HG02610 (cell line): ENCODE data around the gene CERS2.
"Not testable (repeated sequence)": the region's sequence is repeated elsewhere in the genome, so short reads cannot be mapped to it uniquely, and the experiment has no call there.

Source experiments
- ATAC-seq: cut with Tn5 transposase; IDR thresholded peaks from one replicate; pipeline ENCODE4 v1.9.1; 2021; ENCODE audit warnings: mild to moderate bottlenecking, moderate library complexity; ENCODE audit not compliant: unreplicated experiment

Gene CERS2

DNA sequence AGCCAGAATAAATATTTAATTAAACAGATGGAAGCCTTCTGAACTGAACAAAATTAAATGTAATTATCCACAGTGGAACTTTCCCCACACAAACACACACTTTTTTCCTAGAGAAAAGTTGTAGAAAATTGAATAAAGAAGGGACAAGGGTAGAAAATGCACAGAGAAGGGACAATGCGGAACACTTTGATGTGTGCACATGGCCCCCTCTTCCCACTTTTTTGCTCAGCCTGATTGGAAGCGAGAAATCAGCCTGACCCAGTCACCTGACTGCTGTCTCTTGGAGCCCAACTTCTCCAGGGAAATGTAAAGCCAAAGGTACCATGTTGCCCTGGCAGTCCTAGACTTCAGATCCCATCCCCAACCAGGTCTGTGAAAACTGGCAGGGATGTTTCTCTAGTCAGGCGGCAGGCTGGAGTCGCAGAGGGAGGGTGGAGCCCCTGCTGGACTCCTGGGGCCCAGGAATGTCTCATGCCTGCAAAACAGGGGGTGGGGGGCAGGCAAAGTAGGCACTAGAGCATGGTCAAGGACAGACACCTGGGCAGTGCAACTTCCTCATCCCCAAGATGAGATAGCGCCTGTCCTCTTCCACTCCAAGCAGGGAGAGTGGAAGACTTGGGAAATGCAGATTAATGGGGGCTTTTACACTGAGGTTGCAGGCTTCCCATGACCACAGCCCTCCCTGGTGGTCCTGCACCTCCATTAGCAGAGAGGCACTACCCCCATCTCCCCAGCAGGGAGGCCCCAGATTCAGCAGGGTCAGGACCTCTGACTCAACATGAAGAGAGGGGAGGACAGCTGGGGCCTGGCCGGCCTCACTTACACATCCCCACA lies 2.8 kb downstream of the CERS2 start:
- no peak for ATAC-seq

DNA sequence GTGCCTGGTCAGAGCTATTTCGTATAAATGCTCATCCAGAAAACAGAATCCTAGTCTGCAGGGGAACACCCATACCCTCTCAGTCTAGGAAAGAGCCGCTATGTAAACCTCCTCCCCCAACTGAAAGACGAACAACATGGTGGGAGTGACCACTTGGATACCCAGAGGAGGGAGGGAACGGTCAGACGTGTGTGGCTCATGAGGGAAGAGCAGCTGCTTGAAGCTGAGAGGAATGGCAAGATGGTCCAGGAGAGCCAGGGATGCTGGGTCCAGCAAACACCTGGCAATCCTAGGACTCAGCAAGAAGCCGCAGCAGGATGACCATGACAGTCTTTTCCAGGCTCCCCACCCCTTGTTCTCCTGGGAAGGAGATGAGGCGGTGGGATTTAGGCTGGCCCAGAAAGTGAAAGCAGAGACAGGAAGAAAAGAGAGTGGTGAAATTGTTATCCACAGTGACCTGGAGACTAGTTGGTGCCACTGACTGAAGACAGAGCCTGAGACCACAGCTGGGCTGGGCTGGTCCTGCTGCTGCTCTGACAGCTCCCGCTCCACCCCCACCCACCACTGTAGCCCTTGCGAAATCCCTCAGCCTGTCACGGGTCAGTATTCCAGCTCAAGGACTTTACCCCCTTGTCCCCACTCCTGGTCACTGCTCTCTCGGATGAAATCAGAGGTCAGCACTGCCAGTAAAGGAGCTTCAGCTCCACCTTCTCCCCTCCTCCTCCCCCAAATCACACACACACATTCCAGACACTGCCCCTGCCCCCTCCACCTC lies 3.6 kb downstream of the CERS2 start:
- ATAC-seq, result no peak

DNA sequence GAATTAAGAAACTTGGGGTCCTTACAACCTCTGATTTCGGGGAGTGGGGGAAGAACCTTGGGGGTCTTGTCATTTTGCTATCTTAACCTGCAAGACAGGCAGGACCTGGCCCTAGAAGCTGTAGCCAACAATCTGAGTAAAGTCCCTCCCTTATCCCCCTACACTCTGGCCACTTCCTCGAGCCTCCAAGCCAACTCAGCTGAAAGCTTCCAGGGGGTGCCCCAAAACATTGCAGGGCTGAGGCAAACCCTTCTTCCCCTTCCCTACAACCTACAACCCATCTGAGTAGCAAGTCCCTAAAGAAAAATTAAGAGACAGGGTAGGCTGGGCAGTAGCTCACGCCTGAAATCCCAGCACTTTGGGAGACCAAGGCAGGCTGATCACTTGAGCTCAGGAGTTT lies 5.0 kb downstream of the CERS2 start:
- no peak for ATAC-seq

DNA sequence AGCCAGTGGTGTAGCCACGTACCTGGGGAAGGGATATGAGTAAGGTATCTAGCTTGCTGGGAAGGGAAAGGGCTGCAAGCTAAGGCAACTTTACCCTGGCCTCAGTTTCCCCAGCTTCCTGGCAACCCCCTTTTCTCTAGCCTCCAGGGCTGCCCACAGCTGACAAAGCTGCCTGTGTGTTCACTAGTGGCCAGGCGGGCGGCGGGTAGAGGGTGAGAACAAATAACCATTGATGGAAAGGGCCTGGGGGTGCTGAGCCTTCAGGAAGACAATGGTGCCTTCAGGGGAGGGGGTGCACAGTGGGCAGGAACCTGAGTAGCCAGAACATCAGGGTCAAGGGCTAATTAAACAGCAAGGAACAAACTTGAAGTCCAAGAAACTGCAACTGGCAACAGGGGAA lies 6.1 kb downstream of the CERS2 start:
- ATAC-seq, result no peak

DNA sequence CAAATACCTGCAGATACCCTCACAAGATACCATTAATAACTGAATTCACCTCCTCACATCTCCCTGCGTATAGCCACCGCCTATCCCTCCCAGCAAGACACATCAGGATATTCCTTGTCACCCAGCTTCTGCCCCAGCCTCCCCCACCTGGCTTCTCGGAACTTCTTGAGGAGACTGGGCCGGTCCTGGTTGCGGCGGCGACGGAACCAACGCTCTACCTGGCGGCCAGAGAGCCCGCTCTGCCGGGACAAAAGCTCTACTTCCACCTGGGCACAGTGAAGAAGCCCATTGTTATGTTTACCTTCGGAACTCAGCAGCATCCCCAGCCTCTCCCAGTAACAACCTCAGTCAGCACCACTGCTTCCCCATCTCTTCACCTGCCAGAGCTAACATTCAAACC lies 6.7 kb downstream of the CERS2 start:
- ATAC-seq, result no peak

DNA sequence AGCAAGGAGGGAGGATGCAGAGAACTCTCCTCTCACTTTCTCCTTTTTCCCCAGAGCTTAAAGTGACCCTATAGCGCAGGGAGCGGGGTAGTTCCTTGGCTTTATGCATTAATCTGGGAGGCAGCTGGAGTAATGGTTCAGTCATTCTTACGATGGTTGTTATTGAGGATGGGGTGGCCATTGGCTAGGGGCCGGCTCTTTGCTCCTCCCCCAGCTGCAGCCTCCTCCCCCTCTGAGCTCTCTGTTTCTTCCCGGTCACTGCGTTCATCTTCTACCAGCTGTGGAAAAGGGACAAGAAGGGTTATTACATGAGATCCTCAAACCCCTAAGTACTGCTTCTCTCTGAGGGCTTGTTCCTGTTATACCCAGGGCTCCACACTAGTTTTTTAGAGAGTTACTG lies 8.6 kb downstream of the CERS2 start:
- no peak for ATAC-seq

DNA sequence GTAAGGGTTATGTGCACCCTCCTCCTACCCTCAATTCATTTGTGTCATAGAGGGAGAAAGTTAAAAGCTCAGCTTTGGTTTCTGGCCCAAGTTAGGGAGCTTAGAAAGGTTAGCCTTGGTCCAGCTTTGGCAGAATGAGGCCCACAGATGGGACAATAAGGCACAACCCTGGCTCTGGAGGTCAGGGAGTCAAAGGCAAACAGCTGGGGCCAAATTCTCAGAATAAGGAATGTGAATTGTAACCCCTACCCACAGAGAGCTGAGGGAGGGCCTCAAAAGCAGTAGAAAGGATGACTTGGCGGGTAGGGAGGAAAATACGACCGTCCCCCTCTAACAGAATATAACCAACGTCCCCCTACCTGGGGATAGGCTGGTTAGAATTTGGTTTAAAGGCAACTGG lies 9.0 kb downstream of the CERS2 start:
- no peak for ATAC-seq

DNA sequence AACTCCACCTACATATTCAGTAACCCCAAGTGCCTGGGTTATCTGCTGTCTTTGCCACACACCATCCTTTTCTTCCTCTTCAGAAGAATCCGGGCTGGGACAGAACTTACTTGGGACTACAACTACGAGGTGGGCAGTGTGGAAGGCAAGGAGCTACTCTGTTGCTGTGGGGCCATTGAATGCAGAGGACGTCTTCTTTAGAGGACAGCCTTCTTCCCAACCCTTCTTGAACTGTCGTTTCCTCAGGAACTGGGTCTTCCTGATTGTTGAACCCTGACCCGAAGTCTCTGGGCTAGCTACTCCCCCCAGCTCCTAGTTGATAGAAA lies 10.5 kb downstream of the CERS2 start:
- ATAC-seq, result no peak

DNA sequence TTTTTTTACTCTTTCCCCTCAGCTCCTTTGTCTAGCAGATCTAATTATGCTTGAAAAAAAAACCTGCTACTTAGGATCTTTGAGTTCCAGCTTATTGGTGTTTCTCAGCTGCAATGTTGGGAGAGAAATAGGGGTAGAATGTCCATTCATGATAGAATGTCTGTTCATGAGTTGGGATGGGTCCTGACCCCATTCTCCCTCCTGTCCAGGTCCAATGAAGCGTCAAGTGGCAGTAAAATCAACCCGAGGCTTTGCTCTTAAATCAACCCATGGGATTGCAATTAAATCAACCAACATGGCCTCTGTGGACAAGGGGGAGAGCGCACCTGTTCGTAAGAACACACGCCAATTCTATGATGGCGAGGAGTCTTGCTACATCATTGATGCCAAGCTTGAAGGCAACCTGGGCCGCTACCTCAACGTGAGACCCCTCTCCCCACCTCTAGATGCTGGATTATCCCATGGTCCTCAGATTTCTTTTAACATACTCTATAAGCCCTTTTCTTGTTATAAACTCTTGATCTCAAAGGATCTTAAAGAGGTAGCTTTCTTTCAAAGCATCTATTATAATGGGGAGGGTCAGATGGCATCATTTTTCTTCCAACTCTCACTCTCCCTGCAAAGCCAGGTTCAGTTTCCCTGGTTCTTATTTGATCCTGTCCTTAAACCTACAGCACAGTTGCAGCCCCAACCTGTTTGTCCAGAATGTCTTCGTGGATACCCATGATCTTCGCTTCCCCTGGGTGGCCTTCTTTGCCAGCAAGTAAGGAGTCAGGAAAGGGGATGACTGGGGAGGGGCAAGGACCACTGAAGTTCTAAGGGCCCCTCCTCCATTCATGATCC lies 11.1 kb downstream of the CERS2 start:
- ATAC-seq, result no peak

DNA sequence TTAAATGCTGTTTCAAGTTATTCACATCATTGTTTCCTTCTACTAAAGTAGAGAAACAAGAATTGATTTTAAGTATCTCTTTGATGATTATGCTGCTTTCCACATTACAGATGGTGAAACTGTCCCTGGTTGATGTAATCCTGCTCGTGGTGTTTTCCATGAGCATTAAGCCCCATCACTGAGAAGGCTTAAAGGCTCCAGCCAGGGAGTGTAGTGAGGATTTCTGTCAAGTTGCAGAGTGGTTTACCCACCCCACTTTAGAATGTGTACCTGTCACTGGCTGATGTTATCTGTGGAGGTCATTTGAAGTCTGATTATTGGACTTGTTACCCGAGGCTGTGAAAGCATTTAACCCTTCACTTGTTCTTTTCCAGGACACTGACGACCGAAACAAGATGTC lies 12.9 kb downstream of the CERS2 start:
- ATAC-seq, result no peak

DNA sequence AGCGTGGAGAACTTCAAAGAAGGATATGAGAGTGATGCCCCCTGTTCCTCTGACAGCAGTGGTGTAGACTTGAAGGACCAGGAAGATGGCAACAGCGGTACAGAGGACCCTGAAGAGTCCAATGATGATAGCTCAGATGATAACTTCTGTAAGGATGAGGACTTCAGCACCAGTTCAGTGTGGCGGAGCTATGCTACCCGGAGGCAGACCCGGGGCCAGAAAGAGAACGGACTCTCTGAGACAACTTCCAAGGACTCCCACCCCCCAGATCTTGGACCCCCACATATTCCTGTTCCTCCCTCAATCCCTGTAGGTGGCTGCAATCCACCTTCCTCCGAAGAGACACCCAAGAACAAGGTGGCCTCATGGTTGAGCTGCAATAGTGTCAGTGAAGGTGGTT lies 14.0 kb downstream of the CERS2 start:
- ATAC-seq, result no peak

DNA sequence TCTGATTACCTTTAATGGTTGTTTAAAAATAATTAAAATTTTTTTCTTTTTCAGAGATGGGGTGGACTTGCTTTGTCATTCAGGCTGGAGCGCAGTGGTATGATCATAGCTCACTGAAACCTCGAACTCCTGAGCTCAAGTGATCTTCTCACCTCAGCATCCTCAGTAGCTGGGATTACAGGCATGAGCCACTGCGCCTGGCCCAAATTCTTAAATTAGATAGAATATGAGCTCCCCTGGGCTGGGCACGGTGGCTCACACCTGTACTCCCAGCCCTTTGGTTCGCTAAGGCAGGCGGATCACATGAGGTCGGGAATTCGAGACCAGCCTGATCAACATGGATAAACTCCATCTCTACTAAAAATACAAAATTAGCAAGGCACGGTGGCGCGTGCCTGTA lies 17.0 kb downstream of the CERS2 start:
- no peak for ATAC-seq

DNA sequence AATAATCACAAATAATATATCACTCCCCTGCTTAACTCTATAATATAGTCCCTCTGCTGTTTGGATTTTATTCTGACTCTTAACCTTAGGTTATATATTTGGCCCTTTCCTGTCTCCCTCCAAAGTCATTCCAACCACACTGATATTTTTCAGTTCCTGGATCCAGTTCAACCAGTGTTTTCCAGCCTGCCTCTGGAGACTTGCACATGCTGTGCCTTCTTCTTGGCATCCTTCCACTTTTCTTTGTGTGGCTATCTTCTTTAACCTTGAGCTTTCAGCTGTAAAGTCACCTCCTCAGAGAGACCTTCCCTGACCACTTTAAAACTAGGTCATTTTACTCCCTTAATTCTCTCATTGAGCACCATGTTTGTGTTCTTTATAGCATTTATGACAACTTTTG lies 19.4 kb downstream of the CERS2 start:
- ATAC-seq, result no peak

DNA sequence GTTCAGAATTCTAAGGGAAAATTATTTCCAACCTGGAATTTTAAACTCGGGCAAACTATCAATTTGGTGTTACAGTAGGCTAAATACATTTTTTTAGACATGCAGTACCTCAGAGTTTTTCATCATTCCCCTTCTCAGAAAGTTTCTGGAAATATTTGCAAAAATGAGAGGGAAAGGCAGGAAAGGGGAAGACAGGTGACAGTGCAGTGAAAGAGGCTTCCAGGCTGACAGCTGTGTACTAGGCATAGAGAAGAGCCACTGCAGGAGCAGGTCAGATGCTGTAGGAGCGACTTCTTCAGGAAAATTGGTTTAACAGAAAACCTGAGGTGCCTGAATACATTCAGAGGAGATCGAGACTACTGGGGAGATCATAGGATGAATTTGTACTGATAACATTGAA lies 19.9 kb downstream of the CERS2 start:
- no peak for ATAC-seq

DNA sequence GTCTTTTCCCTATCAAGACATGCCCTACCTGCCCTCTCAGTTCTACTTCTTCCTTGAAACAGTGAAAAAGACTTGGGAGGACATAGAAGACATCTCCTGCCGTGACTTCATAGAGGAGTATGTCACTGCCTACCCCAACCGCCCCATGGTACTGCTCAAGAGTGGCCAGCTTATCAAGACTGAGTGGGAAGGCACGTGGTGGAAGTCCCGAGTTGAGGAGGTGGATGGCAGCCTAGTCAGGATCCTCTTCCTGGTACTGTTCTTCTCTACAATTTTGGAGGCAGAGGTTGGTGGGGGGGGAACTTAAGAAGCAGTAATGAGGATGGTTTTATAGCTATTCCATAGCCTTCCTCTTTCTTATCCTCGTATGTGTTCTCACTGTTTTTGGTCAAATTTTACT lies 29.8 kb downstream of the CERS2 start:
- no peak for ATAC-seq

DNA sequence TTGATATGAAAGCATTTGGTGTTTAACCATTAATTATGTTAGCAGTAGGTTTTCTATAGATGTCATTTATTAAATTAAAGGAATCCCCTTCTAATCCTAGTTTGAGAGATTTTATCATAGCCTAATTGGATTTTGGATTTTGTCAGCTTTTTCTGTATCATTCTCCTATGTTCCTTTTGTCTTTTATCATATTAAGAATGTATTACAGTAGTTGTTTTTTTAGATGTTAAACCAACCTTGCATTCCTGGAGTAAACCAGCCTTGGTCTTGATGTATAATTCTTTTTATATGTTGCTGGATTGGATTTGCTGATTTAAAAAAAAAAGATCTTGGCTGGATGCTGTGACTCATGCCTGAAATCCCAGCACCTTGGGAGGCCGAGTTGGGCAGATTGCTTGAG lies 42.9 kb downstream of the CERS2 start:
- no peak for ATAC-seq

DNA sequence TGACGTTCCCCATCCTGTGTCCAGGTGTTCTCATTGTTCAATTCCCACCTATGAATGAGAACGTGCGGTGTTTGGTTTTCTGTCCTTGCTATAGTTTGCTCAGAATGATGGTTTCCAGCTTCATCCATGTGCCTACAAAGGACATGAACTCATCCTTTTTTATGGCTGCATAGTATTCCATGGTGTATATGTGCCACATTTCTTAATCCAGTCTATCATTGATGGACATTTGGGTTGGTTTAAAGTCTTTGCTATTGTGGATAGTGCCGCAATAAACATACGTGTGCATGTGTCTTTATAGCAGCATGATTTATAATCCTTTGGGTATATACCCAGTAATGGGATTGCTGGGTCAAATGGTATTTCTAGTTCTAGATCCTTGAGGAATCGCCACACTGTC lies 45.9 kb downstream of the CERS2 start:
- not testable (repeated sequence) for ATAC-seq

DNA sequence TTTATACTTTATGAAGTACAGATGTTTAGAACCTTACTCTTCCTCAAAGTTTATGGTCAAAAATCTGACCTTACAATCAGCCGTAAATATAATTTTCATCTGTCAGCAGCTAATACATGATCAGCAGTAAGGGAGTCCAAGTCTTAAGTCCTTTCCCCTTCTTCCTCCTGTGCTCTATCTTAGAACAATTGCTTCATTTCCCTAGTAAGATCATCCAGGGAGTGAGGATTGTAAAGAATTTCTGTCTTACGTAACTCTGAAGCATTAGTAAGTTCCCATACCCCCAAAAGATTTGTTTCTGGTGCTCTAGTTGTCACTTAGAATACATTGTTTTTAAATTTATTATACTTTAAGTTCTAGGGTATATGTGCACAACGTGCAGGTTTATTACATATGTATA lies 46.3 kb downstream of the CERS2 start:
- ATAC-seq, result no peak

DNA sequence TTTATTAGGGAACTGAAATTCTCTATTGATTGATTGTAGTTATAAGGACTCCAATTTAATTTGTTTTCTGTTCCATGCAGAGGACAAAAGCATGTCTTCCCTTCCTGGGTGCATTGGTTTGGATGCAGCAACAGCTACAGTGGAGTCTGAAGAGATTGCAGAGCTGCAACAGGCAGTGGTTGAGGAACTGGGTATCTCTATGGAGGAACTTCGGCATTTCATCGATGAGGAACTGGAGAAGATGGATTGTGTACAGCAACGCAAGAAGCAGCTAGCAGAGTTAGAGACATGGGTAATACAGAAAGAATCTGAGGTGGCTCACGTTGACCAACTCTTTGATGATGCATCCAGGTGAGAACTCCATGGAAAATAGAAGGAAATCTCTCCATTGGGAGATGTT lies 47.0 kb downstream of the CERS2 start:
- no peak for ATAC-seq

DNA sequence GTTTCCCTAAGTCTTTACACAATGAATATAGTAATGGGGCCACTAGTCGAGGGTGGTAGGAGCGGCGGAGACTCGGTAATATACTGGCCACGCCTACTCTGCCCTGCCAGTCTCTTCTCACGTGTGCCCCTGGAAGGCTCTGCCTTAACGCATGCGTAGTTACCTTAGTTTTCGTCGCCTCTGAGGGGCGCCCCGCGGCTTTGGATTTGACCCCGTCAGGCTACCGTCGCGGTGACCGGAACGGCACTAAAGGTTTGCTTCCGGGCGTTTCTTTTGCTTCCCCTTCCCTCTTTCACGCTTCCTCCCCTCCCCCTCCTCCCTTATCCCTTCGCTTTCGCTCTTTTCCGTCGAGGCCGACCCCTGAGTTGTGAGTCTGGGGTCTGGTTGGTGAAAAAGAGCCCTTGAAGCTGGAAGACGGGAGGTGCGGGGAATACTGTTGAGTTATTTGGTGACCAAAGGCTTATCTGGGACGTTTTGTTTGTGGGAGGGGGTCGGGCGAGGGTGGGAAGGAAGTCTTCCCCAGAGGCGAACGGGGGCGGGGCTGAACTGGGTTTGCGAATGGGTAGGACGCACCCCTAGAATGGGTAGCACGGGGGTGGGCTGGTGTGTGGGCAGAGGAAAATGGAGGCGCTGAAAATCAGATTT lies 48.4 kb downstream of the CERS2 start, which contains the start of gene SETDB1:
Gene SETDB1 (plus strand): TSS at position 267 of the 645 bp plus-strand sequence. CDS start 1,352 bp downstream, outside the sequence.
- peak; percentile 80 for ATAC-seq

DNA sequence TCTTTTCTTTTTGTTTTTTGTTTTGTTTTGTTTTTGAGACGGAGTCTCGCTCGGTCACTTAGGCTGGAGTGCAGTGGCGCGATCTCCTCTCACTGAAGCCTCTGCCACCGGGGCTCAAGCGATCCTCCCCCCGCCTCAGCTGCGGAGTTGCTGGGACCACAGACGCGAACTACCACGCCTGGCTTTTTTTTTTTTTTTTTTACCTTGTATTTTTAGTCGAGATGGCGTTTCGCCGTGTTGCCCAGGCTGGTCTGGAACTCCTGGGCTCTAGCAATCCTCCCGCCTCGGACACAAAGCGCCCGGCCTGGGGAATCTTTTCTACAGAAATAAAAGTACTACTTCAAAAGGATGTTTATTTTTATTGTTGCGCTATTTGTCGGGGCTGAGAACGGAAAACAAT lies 49.6 kb downstream of the CERS2 start:
- no peak for ATAC-seq
